Measurements from ENCODE around the gene LEKR1. TPM values are rescaled to one million over a fixed set of nuclear protein-coding genes. Genes with fewer than 3 reads are reported as not detected.

The LEKR1 gene
- total RNA-seq, 1 donor from 2014 or later, result 0.14 TPM

DNA sequence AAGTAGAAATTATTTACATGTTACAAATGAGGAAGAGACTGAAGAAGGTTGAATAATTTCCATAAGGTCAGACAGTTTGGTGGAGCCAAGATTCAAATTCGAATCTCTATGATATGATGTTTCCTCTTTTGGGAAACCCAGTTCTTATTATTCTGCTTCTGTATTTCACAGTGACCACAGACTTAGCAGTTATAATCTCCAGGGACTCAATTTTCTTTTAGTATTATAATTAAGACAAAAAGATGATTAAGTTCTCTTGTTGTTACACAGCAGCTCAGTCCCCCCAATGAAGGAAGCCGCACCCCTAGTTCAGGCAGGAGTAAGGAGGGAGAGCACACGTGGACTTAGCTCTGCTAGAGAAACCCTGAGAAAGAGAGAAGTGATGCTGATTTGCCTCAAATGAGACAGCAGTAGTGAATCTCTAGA, 203.2 kb downstream of the LEKR1 start:
- Mint-ChIP-seq H3K27me3 (peaks cover 29% of the 10 kb centered on the region), H3K4me3 (no peak overlapping the region), H3K4me1 (no peaks in the 10 kb centered on the region), H3K9me3 (peaks cover 10% of the 10 kb centered on the region), H3K36me3 (ENCODE audit: low read depth) (no peaks in the 10 kb centered on the region), H3K27ac (no peak overlapping the region)
- intact Hi-C loops (cut with micrococcal nuclease), result no loop called here
- DNase-seq, result no peak

DNA sequence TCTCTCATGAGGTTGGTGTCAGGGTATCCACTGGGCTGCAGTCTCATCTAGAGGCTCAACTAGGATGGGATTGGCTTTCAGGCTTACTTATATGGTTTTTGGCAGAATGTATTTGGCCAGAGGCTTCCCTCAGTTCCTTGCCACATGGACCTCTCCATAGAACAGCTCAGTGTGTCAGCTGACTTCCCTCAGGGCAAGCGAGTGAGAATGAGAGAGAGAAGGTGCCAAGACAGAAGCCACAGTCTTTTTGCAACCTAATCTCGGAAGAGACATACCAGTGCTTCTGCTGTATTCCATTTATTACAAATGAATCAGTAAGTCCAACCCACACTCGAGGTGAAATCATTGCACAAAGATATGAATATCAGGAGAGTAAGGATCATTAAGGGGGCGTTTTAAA, 204.6 kb downstream of the LEKR1 start:
- H3K4me3 Mint-ChIP-seq, result no peak overlapping the region
- H3K4me1 Mint-ChIP-seq, result no peaks in the 10 kb centered on the region
- intact Hi-C loops (cut with micrococcal nuclease), result no loop called here
- H3K27ac Mint-ChIP-seq, result no peak overlapping the region
- DNase-seq, result no peak
- H3K9me3 Mint-ChIP-seq, result peaks cover 7% of the 10 kb centered on the region
- no peaks in the 10 kb centered on the region for H3K36me3 Mint-ChIP-seq (ENCODE audit: low read depth)
- H3K27me3 Mint-ChIP-seq, result peaks cover 34% of the 10 kb centered on the region

DNA sequence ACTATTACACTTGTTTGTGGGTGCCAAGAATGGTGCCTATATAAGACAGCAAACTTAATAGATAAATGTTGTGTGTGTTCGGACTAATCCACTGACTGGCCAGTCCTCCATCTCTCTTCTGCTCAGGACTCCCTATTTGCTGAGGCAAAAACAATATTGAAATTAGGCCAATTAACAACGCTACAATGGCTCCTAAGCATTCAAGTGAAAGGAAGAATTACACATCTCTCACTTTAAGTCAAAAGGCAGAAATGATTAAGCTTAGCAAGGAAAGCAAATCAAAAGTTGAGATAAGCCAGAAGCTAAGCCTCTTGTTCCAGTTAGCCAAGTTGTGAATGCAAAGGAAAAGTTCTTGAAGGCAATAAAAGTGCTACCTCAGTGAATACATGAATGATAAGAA, 206.8 kb downstream of the LEKR1 start:
- Mint-ChIP-seq H3K36me3 (ENCODE audit: low read depth) (no peaks in the 10 kb centered on the region), H3K4me3 (no peak overlapping the region), H3K27me3 (peaks cover 48% of the 10 kb centered on the region), H3K27ac (no peak overlapping the region), H3K9me3 (peaks cover 7% of the 10 kb centered on the region), H3K4me1 (no peaks in the 10 kb centered on the region)
- intact Hi-C loops (cut with micrococcal nuclease), result no loop called here
- no peak for DNase-seq

DNA sequence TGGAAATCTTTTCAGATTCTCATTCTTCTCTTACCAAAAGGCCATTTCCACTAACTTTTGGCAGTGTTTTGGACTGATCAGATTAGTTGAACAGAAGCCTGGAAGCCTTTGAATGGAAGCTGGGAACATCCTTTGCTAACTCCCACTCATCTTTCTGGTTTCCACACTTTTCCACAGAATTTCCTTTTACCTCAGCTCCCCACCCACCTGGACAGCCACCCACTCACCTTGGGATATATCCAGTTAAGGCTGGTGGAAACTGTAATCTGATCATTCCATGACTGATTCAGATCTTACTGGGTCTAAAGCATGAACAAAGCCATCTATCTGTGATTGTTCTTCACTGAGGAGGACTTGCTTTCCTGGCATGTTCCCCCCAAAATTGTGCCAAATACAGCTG, 214.3 kb downstream of the LEKR1 start:
- H3K27ac Mint-ChIP-seq, result no peak overlapping the region
- peaks cover 55% of the 10 kb centered on the region for H3K27me3 Mint-ChIP-seq
- peaks cover 5% of the 10 kb centered on the region for H3K9me3 Mint-ChIP-seq
- no peaks in the 10 kb centered on the region for H3K4me1 Mint-ChIP-seq
- no peak for DNase-seq
- intact Hi-C loops (cut with micrococcal nuclease), result no loop called here
- no peaks in the 10 kb centered on the region for H3K36me3 Mint-ChIP-seq (ENCODE audit: low read depth)
- H3K4me3 Mint-ChIP-seq, result no peak overlapping the region

DNA sequence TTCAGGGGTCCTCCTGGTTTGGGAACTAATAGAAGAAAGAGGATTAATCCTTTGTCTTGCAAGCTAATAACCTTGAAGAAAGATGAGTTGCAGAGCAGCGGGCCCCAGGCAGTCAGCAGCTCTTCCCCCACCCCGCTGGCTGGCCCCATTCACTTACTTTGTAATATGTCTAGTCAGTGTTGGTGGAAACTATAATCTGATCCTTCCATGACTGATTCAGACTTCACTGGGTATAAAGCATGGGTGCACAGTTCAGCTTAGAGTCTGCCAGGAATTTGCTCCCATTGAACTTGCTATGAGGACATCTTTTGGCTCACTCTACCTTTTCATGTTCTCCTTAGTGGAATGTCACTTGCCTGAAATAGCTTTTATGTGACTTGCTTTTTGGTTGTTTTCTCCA, 216.1 kb downstream of the LEKR1 start:
- H3K9me3 Mint-ChIP-seq, result peaks cover 5% of the 10 kb centered on the region
- no peaks in the 10 kb centered on the region for H3K4me1 Mint-ChIP-seq
- no peak overlapping the region for H3K4me3 Mint-ChIP-seq
- no peak for DNase-seq
- H3K27me3 Mint-ChIP-seq, result peaks cover 48% of the 10 kb centered on the region
- no peaks in the 10 kb centered on the region for H3K36me3 Mint-ChIP-seq (ENCODE audit: low read depth)
- no peak overlapping the region for H3K27ac Mint-ChIP-seq
- intact Hi-C loops (cut with micrococcal nuclease), result no loop called here

DNA sequence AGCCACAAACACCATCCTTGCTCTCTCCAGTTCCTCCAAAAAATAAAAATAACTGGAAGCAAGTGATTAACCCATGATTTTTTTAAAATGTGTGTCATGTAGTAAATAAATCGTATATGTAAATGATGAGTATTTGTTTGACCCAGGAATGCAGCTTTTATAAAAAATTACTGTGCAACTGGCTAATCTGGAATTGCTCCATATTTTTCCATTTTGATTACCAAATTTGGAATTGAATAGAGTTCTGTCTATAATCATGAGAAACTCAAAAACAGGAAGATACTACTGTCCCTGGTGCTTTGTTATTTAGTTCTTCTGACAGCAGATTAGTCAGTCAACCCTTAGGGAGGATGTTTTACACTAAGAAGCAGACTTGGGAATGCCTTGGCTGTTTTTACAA, 217.6 kb downstream of the LEKR1 start:
- H3K27ac Mint-ChIP-seq, result no peak overlapping the region
- H3K4me1 Mint-ChIP-seq, result no peaks in the 10 kb centered on the region
- intact Hi-C loops (cut with micrococcal nuclease), result no loop called here
- H3K9me3 Mint-ChIP-seq, result peaks cover 5% of the 10 kb centered on the region
- DNase-seq, result no peak
- no peaks in the 10 kb centered on the region for H3K36me3 Mint-ChIP-seq (ENCODE audit: low read depth)
- H3K4me3 Mint-ChIP-seq, result no peak overlapping the region
- H3K27me3 Mint-ChIP-seq, result peaks cover 37% of the 10 kb centered on the region

DNA sequence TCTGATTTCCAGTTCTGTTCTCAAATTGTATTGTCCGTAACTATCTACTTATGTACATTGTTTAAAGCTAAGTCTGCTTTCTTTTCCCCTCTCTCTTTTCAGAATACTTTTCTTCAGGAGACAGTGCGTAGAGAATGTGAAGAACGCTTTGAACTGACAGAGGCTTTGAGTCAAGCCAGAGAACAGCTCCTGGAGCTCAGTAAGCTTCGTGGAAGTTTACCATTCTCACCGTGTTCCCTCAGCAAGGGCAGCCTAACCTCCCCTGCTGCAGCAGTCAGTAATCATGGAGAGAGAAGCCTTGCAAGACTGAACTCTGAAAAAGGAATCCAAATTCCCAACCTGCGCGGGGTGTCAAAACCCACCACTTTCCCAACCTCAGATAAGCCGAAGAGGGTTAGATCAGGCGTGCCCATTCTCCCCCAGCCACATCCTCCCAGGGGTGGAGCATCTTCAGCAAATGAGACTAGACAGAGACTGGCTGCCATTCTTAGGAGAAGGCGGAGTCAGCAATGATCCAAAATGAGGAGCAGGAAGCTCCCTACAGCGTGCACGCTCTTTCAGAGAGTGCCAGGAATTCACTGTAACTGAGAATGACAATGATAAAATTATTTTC, 219.2 kb downstream of the LEKR1 start:
- no peaks in the 10 kb centered on the region for H3K36me3 Mint-ChIP-seq (ENCODE audit: low read depth)
- DNase-seq, result no peak
- peaks cover 5% of the 10 kb centered on the region for H3K9me3 Mint-ChIP-seq
- H3K4me3 Mint-ChIP-seq, result no peak overlapping the region
- intact Hi-C loops (cut with micrococcal nuclease), result no loop called here
- H3K27ac Mint-ChIP-seq, result no peak overlapping the region
- no peaks in the 10 kb centered on the region for H3K4me1 Mint-ChIP-seq
- peaks cover 40% of the 10 kb centered on the region for H3K27me3 Mint-ChIP-seq

DNA sequence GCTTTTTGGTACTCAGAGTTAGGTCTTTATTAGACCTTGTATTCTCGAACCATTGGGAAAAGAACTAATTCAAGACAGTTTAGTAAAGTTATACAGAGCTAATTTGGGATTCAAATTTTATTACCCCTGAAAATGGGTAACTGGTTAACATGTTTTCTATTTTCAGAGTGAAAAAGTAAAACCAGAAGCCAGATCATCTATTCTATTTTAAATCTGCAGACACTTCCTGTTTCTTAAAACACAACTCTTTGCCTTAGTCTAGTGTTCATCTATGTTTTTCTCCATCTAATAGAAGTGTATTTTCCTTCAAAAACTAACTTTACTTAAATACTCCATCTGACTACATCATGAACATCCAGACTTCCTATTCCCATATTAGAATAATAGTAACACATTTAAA, 220.4 kb downstream of the LEKR1 start:
- Mint-ChIP-seq H3K4me3 (no peak overlapping the region), H3K9me3 (peaks cover 1% of the 10 kb centered on the region), H3K36me3 (ENCODE audit: low read depth) (no peaks in the 10 kb centered on the region), H3K27me3 (peaks cover 39% of the 10 kb centered on the region), H3K4me1 (no peaks in the 10 kb centered on the region), H3K27ac (no peak overlapping the region)
- intact Hi-C loops (cut with micrococcal nuclease), result no loop called here
- DNase-seq, result no peak

DNA sequence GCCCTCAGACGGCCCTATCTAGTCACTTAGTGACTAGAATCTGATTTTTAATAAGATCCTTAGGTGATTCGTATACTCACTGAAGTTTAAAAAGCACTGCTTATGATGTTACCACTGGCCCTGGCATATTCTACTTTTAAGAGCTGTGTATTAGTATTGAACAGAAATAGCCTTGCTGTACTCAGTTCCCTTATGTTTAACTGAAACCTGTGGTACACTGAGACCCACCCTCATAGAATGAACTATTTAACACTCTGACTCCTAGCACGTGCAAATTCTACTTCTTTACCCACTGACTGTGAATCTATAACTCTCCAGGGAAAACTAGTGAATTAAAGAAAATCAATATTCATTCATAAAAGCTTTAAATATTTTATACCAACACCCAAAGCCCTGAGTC, 224.9 kb downstream of the LEKR1 start:
- H3K4me1 Mint-ChIP-seq, result no peaks in the 10 kb centered on the region
- H3K27ac Mint-ChIP-seq, result no peak overlapping the region
- H3K9me3 Mint-ChIP-seq, result no peaks in the 10 kb centered on the region
- intact Hi-C loops (cut with micrococcal nuclease), result no loop called here
- no peak overlapping the region for H3K4me3 Mint-ChIP-seq
- DNase-seq, result no peak
- no peaks in the 10 kb centered on the region for H3K36me3 Mint-ChIP-seq (ENCODE audit: low read depth)
- H3K27me3 Mint-ChIP-seq, result peaks cover 29% of the 10 kb centered on the region

DNA sequence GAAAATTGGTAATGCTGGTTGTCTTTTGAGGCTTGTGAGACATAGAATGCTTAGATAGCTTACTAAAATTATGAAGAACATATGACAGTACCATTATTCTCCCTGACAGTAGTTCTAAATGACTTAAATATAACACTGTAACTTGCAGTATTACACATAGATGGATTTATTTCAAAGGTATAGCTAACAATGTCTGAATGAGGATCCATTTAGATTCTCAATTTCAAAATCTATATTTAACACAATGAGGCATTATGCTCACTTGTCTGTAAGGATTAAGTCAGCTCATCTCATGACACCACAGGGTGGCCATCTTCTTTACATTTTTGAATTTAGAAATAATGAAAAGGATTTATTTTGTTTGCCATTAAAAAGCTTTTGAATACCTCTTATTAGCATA, 225.4 kb downstream of the LEKR1 start:
- Mint-ChIP-seq H3K4me3 (no peak overlapping the region), H3K4me1 (no peaks in the 10 kb centered on the region), H3K9me3 (no peaks in the 10 kb centered on the region), H3K27me3 (peaks cover 29% of the 10 kb centered on the region), H3K36me3 (ENCODE audit: low read depth) (no peaks in the 10 kb centered on the region), H3K27ac (no peak overlapping the region)
- no peak for DNase-seq
- intact Hi-C loops (cut with micrococcal nuclease), result no loop called here

DNA sequence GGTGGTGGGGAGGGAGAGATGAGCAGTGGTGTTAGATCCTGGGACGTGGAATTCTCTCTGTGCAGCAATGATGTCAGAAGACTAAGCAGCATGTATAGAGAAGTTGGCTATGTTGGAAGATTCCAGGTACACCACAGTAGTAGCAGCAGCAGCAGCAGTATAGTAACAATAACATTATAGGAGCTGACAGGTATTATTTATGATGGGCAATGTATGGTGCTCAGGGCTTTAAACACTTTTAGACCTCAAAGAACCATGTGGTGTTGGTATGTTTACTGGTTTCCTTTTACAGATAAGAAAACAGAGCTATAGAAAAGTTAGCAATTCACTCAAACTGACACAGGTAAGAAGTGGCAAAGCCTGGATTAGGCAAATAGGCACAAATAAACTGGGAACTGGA, 229.9 kb downstream of the LEKR1 start:
- H3K27me3 Mint-ChIP-seq, result peaks cover 28% of the 10 kb centered on the region
- peaks cover 1% of the 10 kb centered on the region for H3K9me3 Mint-ChIP-seq
- H3K4me3 Mint-ChIP-seq, result no peak overlapping the region

DNA sequence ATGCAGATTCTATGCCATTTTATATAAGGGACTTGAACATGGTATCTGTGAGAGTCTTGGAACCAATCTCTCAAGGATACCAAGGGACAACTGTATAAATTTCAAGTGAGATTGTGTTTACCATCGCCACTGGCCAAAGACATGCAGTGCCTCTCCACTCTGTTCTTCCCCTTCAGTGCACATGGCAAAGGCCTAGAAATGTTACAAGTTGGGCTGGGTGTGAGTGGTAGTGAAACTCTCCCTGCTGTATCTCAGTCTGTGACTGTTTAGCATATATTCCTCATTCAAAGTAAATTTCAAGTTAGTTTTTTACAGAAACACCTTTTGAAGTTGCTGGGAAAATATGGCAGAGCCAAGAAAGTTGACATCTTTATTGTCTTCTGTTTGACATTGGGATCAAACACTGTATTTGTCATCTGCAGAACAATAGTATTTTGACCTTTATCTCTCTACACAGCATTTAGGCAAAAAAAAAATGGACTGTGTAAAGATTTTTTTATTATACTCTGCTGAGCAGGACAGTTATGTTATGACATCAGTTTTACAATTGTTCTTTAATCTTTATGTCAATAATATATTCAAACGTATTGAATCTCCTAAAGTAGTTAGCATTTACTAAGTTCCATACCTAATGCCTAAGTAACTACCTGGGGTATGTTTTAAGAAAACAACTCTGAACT, 232.4 kb downstream of the LEKR1 start:
- Mint-ChIP-seq H3K4me3 (no peak overlapping the region), H3K27me3 (peaks cover 29% of the 10 kb centered on the region)

More for the DNA sequence above, 229.9 kb downstream of the LEKR1 start:
- H3K27ac Mint-ChIP-seq, result no peak overlapping the region
- no peaks in the 10 kb centered on the region for H3K36me3 Mint-ChIP-seq (ENCODE audit: low read depth)
- no peak for DNase-seq
- H3K4me1 Mint-ChIP-seq, result no peaks in the 10 kb centered on the region
- intact Hi-C loops (cut with micrococcal nuclease), result no loop called here

DNA sequence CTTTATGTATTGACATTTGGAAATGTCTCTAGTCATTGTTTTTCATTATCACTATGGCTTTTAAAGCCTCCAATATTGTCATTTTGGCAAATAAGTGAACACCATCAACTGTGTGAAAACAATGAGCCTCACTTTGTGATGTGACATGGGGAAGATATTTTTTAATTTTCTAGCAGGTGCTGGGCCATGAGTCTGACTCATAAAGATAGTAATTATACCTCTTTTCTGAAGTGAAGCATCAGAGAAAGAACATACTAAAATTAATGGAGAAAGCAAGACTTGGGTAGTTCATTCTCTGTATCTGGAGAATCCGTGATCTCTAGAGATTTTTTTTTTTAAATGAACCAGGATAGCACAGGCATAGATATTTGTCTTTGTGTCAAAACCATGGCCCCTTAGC, 233.0 kb downstream of the LEKR1 start:
- H3K27me3 Mint-ChIP-seq, result peaks cover 22% of the 10 kb centered on the region
- no peak overlapping the region for H3K4me3 Mint-ChIP-seq
- H3K27ac Mint-ChIP-seq, result no peak overlapping the region

More for the DNA sequence above, 232.4 kb downstream of the LEKR1 start:
- Mint-ChIP-seq H3K4me1 (no peaks in the 10 kb centered on the region), H3K36me3 (ENCODE audit: low read depth) (no peaks in the 10 kb centered on the region), H3K27ac (no peak overlapping the region), H3K9me3 (peaks cover 11% of the 10 kb centered on the region)
- intact Hi-C loops (cut with micrococcal nuclease), result no loop called here
- DNase-seq, result no peak

DNA sequence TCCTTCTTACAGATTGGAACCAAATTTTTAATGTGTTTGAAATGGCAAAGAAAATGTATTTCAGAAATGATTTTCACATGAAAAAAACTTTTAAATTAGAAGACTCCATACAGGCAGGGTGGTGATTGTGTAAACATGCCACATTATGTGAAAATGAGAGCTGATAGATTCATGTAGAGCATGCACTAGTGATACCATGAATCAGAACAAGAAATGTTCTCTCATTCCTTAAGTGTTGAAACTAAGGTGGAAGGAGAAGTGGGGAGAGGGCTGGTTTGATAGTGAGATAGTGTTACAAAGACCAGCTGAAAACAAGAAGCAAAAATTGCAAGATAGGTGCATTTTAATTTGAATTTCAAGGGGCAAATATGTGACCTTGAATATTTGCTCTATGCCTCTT, 233.5 kb downstream of the LEKR1 start:
- DNase-seq, result no peak
- Mint-ChIP-seq H3K27ac (peak overlapping the region; percentile 3), H3K9me3 (peaks cover 11% of the 10 kb centered on the region), H3K4me1 (peaks cover 2% of the 10 kb centered on the region), H3K27me3 (peaks cover 26% of the 10 kb centered on the region), H3K4me3 (no peak overlapping the region), H3K36me3 (ENCODE audit: low read depth) (no peaks in the 10 kb centered on the region)
- intact Hi-C loops (cut with micrococcal nuclease), result no loop called here

More for the DNA sequence above, 233.0 kb downstream of the LEKR1 start:
- Mint-ChIP-seq H3K9me3 (peaks cover 11% of the 10 kb centered on the region), H3K4me1 (no peaks in the 10 kb centered on the region), H3K36me3 (ENCODE audit: low read depth) (no peaks in the 10 kb centered on the region)
- DNase-seq, result no peak
- intact Hi-C loops (cut with micrococcal nuclease), result no loop called here

DNA sequence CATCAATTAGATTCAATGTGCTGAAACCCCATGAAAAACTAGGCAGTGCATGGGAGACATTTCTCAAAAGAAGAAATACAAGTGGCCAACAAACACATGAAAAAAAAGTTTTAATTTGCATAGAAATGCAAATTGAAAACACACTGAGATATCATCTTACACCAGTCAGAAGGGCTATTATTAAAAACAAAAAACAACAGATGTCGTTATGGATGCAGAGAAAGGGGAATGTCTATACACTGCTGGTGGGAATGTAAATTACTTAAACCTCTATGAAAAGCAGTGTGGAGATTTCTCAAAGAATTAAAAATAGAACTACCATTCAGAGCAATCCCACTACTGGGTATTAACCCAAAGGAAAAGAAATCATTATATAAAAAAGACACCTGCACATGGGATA, 235.1 kb downstream of the LEKR1 start:
- no peak for DNase-seq
- H3K36me3 Mint-ChIP-seq (ENCODE audit: low read depth), result no peaks in the 10 kb centered on the region
- H3K27ac Mint-ChIP-seq, result no peak overlapping the region
- H3K9me3 Mint-ChIP-seq, result peaks cover 11% of the 10 kb centered on the region
- intact Hi-C loops (cut with micrococcal nuclease), result no loop called here
- peaks cover 26% of the 10 kb centered on the region for H3K27me3 Mint-ChIP-seq
- no peak overlapping the region for H3K4me3 Mint-ChIP-seq
- H3K4me1 Mint-ChIP-seq, result peaks cover 2% of the 10 kb centered on the region
